NCI-H460 (cell line): Measurements from ENCODE around the gene KATNB1. TPM values are rescaled to one million over a fixed set of nuclear protein-coding genes. Genes with fewer than 3 reads are reported as not detected.
A peak's percentile ranks its signal among the peaks of the same experiment; 100 is the strongest.

Experiments
- DNase-seq: peaks from one replicate; pipeline ENCODE4 v3.0.0-alpha.2; 2016; ENCODE audit warnings: low read depth; ENCODE audit errors: extremely low read depth
- small RNA-seq, 2 experiments: library from RNA; depleted of rRNA; stranded (forward); fragments of <200 nt; gene quantifications; one replicate each; pipeline ENCODE3, GENCODE V24; 2014
- total RNA-seq: library from RNA; depleted of rRNA; stranded (reverse); fragments of >200 nt; shearing (Covaris generic); gene quantifications from 2 replicates; pipeline ENCODE4 v1.2.3, GENCODE V29; 2014; rRNA removed

The KATNB1 gene
- total RNA-seq, 1 experiment from 2014 or later: 64.7 TPM

GRCh38 chr16:57802341-57803133, 67.0 kb downstream of the KATNB1 start, which contains the start of gene KIFC3:
KIFC3 (minus strand) TSS chr16:57802491; CDS start chr16:57798243, 4,248 bp downstream.
- peak; percentile 93 for DNase-seq

GRCh38 chr16:57803134-57803990, 67.8 kb downstream of the KATNB1 start:
- no peak for DNase-seq

GRCh38 chr16:57804111-57804837, 68.7 kb downstream of the KATNB1 start:
- no peak for DNase-seq

GRCh38 chr16:57805176-57805575, 69.6 kb downstream of the KATNB1 start:
- peak; percentile 94 for DNase-seq

Small RNA genes lying within 50 kb of the gene (small RNA-seq; reads per million reads assigned to genes)
- 0.04 to 0.29 reads per million in 2 experiments for gene MIR6772

Other genes starting within 250 kb of the KATNB1 start
- 8.7 and 9.6 TPM in 2 replicates for gene DOK4, start 249.3 kb upstream of the KATNB1 start, total RNA-seq
- gene CCDC102A, start 199.2 kb upstream of the KATNB1 start, total RNA-seq: 4.8 and 5.2 TPM in 2 replicates
- gene ADGRG5, start 193.1 kb upstream of the KATNB1 start, total RNA-seq: not detected in 2 replicates
- gene ADGRG1, start 107.1 kb upstream of the KATNB1 start, total RNA-seq: 15.1 and 20.2 TPM in 2 replicates
- 8.8 and 9.8 TPM in 2 replicates for gene ADGRG3, start 67.5 kb upstream of the KATNB1 start, total RNA-seq
- gene DRC7, start 41.0 kb upstream of the KATNB1 start, total RNA-seq: not detected in 2 replicates
- gene KIFC3, start 66.7 kb downstream of the KATNB1 start, total RNA-seq: 300 and 301 TPM in 2 replicates
- not detected in 2 replicates for gene CNGB1, start 235.4 kb downstream of the KATNB1 start, total RNA-seq